ENCODE measurements around the gene MAGEE1.

DNA sequence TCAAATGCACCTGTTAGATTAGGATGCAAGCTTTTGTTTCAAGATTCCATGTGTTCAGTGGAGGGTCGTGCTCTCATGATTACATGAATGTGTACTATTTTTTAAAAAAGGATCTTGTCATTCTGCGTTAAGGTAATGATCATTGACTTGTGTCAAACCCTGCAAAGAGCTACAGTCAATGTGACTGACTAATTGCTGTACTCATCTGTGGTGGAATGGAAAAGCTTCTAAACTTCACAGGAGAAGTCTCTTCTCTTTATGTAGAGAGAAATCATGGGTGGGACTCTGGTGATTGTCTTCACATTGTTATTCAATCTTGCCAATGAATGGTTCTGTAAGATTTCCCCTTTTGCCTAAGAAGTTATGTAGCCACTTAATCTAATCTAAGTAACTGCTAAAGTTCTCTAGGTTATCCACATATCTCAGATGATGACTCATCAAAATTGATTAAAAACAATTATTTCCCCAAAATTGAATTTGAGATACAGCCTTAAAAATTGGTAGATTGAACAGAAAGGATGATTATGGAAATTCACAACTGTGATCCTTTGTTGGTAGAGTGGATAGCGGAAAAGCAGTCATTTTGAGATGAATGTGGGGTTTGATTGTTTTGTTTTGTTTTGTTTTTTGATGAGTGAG, 6.7 kb downstream of the MAGEE1 start:
- TF ChIP-seq CTCF (IDR thresholded peaks at IDR 0.05; ENCODE audit: poor library complexity, severe bottlenecking): no peak
- TF ChIP-seq POLR2AphosphoS5 (IDR thresholded peaks at IDR 0.05): no peak
- TF ChIP-seq EZH2 (IDR thresholded peaks at IDR 0.05; ENCODE audit: borderline replicate concordance, insufficient read depth, low read length, poor library complexity, severe bottlenecking): no peak
- no peak for TF ChIP-seq REST (IDR thresholded peaks at IDR 0.05; ENCODE audit: borderline replicate concordance)
- TF ChIP-seq SMC3 (conservative IDR thresholded peaks at IDR 0.05; ENCODE audit: poor library complexity): no peak
- TF ChIP-seq EP300 (conservative IDR thresholded peaks at IDR 0.05; ENCODE audit: poor library complexity, severe bottlenecking): no peak
